ENCODE results near the gene LALBA. TPM values are rescaled to one million over a fixed set of nuclear protein-coding genes. Genes with fewer than 3 reads are reported as not detected.
A peak's percentile ranks its signal among the peaks of the same experiment; 100 is the strongest.

LALBA gene
- total RNA-seq, 1 donor from 2014 or later: not detected

- Histone ChIP-seq H3K36me3 (ENCODE audit: control insufficient read depth, insufficient read depth, low read length) (no peaks in the 10 kb centered on the region), H3K27me3 (ENCODE audit: control insufficient read depth, insufficient read depth, low read length) (no peaks in the 10 kb centered on the region), H3K4me3 (ENCODE audit: low read depth, low read length) (no peak overlapping the region)
- DNase-seq (ENCODE audit: low read depth): peak; percentile 14
- TF ChIP-seq CTCF (IDR thresholded peaks at IDR 0.05; ENCODE audit: insufficient read depth, low read length, poor library complexity, severe bottlenecking): no peak
These were observed 31.3 kb upstream of the LALBA start for GRCh38 chr12:48601013-48601756.

- no peaks in the 10 kb centered on the region for H3K27me3 ChIP-seq (ENCODE audit: control insufficient read depth, insufficient read depth, low read length)
- no peak for TF ChIP-seq CTCF (IDR thresholded peaks at IDR 0.05; ENCODE audit: insufficient read depth, low read length, poor library complexity, severe bottlenecking)
- no peak for DNase-seq (ENCODE audit: low read depth)
- no peaks in the 10 kb centered on the region for H3K36me3 ChIP-seq (ENCODE audit: control insufficient read depth, insufficient read depth, low read length)
- H3K4me3 ChIP-seq (ENCODE audit: low read depth, low read length): no peak overlapping the region
These were observed 30.7 kb upstream of the LALBA start for GRCh38 chr12:48600552-48600951.

GRCh38 chr12:48592591-48593086 lies 22.8 kb upstream of the LALBA start:
- H3K36me3 ChIP-seq (ENCODE audit: control insufficient read depth, insufficient read depth, low read length): no peaks in the 10 kb centered on the region
- DNase-seq (ENCODE audit: low read depth): no peak
- no peak overlapping the region for H3K4me3 ChIP-seq (ENCODE audit: low read depth, low read length)
- no peak for TF ChIP-seq CTCF (IDR thresholded peaks at IDR 0.05; ENCODE audit: insufficient read depth, low read length, poor library complexity, severe bottlenecking)
- H3K27me3 ChIP-seq (ENCODE audit: control insufficient read depth, insufficient read depth, low read length): no peaks in the 10 kb centered on the region

- H3K36me3 ChIP-seq (ENCODE audit: control insufficient read depth, insufficient read depth, low read length): no peaks in the 10 kb centered on the region
- H3K4me3 ChIP-seq (ENCODE audit: low read depth, low read length): no peak overlapping the region
- no peaks in the 10 kb centered on the region for H3K27me3 ChIP-seq (ENCODE audit: control insufficient read depth, insufficient read depth, low read length)
- DNase-seq (ENCODE audit: low read depth): no peak
- TF ChIP-seq CTCF (IDR thresholded peaks at IDR 0.05; ENCODE audit: insufficient read depth, low read length, poor library complexity, severe bottlenecking): no peak
These were observed 16.5 kb upstream of the LALBA start for GRCh38 chr12:48586361-48586760.

- no peaks in the 10 kb centered on the region for H3K27me3 ChIP-seq (ENCODE audit: control insufficient read depth, insufficient read depth, low read length)
- no peak for DNase-seq (ENCODE audit: low read depth)
These were observed 13.9 kb upstream of the LALBA start for GRCh38 chr12:48583728-48584127.

More at GRCh38 chr12:48583728-48584127, 13.9 kb upstream of the LALBA start:
- no peak for TF ChIP-seq CTCF (IDR thresholded peaks at IDR 0.05; ENCODE audit: insufficient read depth, low read length, poor library complexity, severe bottlenecking)
- H3K4me3 ChIP-seq (ENCODE audit: low read depth, low read length): no peak overlapping the region
- H3K36me3 ChIP-seq (ENCODE audit: control insufficient read depth, insufficient read depth, low read length): no peaks in the 10 kb centered on the region

Measured in kidney epithelial cell (primary cell).